ENCODE measurements around the gene P2RX1. TPM values are rescaled to one million over a fixed set of nuclear protein-coding genes. Genes with fewer than 3 reads are reported as not detected.

P2RX1 gene
- total RNA-seq, 1 donor from 2014 or later: not detected

GRCh38 chr17:3896108-3896967, 19.9 kb downstream of the P2RX1 start:
- TF ChIP-seq CTCF (IDR thresholded peaks at IDR 0.05): no peak
- H3K27me3 Mint-ChIP-seq (ENCODE audit: unreplicated experiment): peaks cover 4% of the 10 kb centered on the region
- no peak overlapping the region for H3K4me3 Mint-ChIP-seq (ENCODE audit: unreplicated experiment)
- peaks cover 29% of the 10 kb centered on the region for H3K4me1 Mint-ChIP-seq (ENCODE audit: unreplicated experiment)
- no peaks in the 10 kb centered on the region for H3K36me3 Mint-ChIP-seq (ENCODE audit: unreplicated experiment)
- no peak for DNase-seq (ENCODE audit: extremely low spot score, unreplicated experiment)
- no peak overlapping the region for H3K27ac Mint-ChIP-seq (ENCODE audit: unreplicated experiment)
- no peaks in the 10 kb centered on the region for H3K9me3 Mint-ChIP-seq (ENCODE audit: unreplicated experiment)

- Mint-ChIP-seq H3K27ac (ENCODE audit: unreplicated experiment) (peak overlapping the region; percentile 78), H3K36me3 (ENCODE audit: unreplicated experiment) (no peaks in the 10 kb centered on the region), H3K27me3 (ENCODE audit: unreplicated experiment) (no peaks in the 10 kb centered on the region), H3K9me3 (ENCODE audit: unreplicated experiment) (no peaks in the 10 kb centered on the region), H3K4me1 (ENCODE audit: unreplicated experiment) (peaks cover 39% of the 10 kb centered on the region), H3K4me3 (ENCODE audit: unreplicated experiment) (peak overlapping the region; percentile 10)
- no peak for DNase-seq (ENCODE audit: extremely low spot score, unreplicated experiment)
- no peak for TF ChIP-seq CTCF (IDR thresholded peaks at IDR 0.05)
Observed at GRCh38 chr17:3895354-3895753, 20.9 kb downstream of the P2RX1 start.

- Mint-ChIP-seq H3K4me3 (ENCODE audit: unreplicated experiment) (peak overlapping the region; percentile 10), H3K9me3 (ENCODE audit: unreplicated experiment) (no peaks in the 10 kb centered on the region), H3K36me3 (ENCODE audit: unreplicated experiment) (no peaks in the 10 kb centered on the region), H3K27ac (ENCODE audit: unreplicated experiment) (peak overlapping the region; percentile 78), H3K4me1 (ENCODE audit: unreplicated experiment) (peaks cover 44% of the 10 kb centered on the region), H3K27me3 (ENCODE audit: unreplicated experiment) (no peaks in the 10 kb centered on the region)
- TF ChIP-seq CTCF (IDR thresholded peaks at IDR 0.05): no peak
- no peak for DNase-seq (ENCODE audit: extremely low spot score, unreplicated experiment)
Observed at GRCh38 chr17:3894911-3895343, 21.3 kb downstream of the P2RX1 start.

GRCh38 chr17:3894188-3894587, 22.1 kb downstream of the P2RX1 start:
- Mint-ChIP-seq H3K27ac (ENCODE audit: unreplicated experiment) (no peak overlapping the region), H3K9me3 (ENCODE audit: unreplicated experiment) (no peaks in the 10 kb centered on the region), H3K27me3 (ENCODE audit: unreplicated experiment) (no peaks in the 10 kb centered on the region), H3K36me3 (ENCODE audit: unreplicated experiment) (no peaks in the 10 kb centered on the region), H3K4me3 (ENCODE audit: unreplicated experiment) (peak overlapping the region; percentile 10), H3K4me1 (ENCODE audit: unreplicated experiment) (peaks cover 50% of the 10 kb centered on the region)
- no peak for DNase-seq (ENCODE audit: extremely low spot score, unreplicated experiment)
- TF ChIP-seq CTCF (IDR thresholded peaks at IDR 0.05): no peak

- no peak for DNase-seq (ENCODE audit: extremely low spot score, unreplicated experiment)
- H3K36me3 Mint-ChIP-seq (ENCODE audit: unreplicated experiment): no peaks in the 10 kb centered on the region
- peaks cover 52% of the 10 kb centered on the region for H3K4me1 Mint-ChIP-seq (ENCODE audit: unreplicated experiment)
Observed at GRCh38 chr17:3893720-3894116, 22.5 kb downstream of the P2RX1 start.

More at GRCh38 chr17:3893720-3894116, 22.5 kb downstream of the P2RX1 start:
- no peaks in the 10 kb centered on the region for H3K9me3 Mint-ChIP-seq (ENCODE audit: unreplicated experiment)
- no peak for TF ChIP-seq CTCF (IDR thresholded peaks at IDR 0.05)
- H3K4me3 Mint-ChIP-seq (ENCODE audit: unreplicated experiment): peak overlapping the region; percentile 60
- no peaks in the 10 kb centered on the region for H3K27me3 Mint-ChIP-seq (ENCODE audit: unreplicated experiment)
- H3K27ac Mint-ChIP-seq (ENCODE audit: unreplicated experiment): no peak overlapping the region

All from osteocyte (in vitro differentiated cells).